NCI-H460 (cell line): ENCODE data around the gene NUTM2G. TPM values are rescaled to one million over a fixed set of nuclear protein-coding genes. Genes with fewer than 3 reads are reported as not detected.
"Not testable (repeated sequence)": the region's sequence is repeated elsewhere in the genome, so short reads cannot be mapped to it uniquely, and the experiment has no call there.

Experiments used
- DNase-seq: peaks from one replicate; pipeline ENCODE4 v3.0.0-alpha.2; 2016; ENCODE audit warnings: low read depth; ENCODE audit errors: extremely low read depth
- polyA plus RNA-seq: library from polyadenylated mRNA; depleted of rRNA; stranded (reverse); fragments of >200 nt; gene quantifications from 2 replicates; pipeline ENCODE4 v1.2.3, GENCODE V29; 2014; cell fraction: nucleus; rRNA removed
- total RNA-seq: library from RNA; depleted of rRNA; stranded (reverse); fragments of >200 nt; shearing (Covaris generic); gene quantifications from 2 replicates; pipeline ENCODE4 v1.2.3, GENCODE V29; 2014; rRNA removed

The NUTM2G gene, protein sequence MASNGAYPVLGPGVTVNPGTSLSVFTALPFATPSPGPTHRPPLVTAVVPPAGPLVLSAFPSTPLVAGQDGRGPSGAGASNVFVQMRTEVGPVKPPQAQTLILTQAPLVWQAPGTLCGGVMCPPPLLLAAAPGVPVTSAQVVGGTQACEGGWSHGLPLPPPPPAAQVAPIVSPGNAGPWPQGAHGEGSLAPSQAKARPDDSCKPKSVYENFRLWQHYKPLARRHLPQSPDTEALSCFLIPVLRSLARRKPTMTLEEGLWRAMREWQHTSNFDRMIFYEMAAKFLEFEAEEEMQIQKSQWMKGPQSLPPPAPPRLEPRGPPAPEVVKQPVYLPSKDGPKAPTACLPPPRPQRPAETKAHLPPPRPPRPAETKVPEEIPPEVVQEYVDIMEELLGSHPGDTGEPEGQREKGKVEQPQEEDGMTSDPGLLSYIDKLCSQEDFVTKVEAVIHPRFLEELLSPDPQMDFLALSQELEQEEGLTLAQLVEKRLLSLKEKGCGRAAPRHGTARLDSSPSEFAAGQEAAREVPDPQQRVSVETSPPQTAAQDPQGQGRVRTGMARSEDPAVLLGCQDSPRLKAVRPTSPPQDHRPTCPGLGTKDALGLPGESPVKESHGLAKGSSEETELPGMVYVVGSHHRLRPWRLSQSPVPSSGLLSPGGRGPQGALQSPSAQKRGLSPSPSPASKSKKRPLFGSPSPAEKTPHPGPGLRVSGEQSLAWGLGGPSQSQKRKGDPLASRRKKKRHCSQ
- not detected in 2 replicates for total RNA-seq
- not detected in 2 replicates for polyA plus RNA-seq

DNA sequence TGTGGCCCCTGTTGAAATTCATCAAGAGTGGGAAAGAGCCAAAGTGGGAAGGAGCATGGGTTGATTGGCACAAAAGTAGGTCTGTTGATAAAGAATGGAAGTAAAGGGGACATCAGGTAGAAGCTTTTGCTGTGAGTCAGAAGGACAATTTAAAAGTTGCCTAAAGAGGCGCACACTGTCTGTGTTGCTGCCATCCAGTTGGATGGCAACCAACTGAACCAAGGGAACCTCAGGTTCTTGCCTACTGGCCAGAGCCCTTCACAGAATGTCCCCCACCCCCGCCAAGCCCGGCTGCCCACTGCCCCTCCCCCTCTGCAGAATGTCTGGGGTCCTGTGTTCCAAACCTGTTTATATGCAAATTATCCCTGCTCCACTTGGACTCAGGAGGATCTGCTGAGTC is at the start of gene NUTM2G:
NUTM2G (plus strand) TSS at position 301 of the 400 bp plus-strand sequence. CDS start 182 bp downstream, outside the sequence.
- DNase-seq = not testable (repeated sequence)

DNA sequence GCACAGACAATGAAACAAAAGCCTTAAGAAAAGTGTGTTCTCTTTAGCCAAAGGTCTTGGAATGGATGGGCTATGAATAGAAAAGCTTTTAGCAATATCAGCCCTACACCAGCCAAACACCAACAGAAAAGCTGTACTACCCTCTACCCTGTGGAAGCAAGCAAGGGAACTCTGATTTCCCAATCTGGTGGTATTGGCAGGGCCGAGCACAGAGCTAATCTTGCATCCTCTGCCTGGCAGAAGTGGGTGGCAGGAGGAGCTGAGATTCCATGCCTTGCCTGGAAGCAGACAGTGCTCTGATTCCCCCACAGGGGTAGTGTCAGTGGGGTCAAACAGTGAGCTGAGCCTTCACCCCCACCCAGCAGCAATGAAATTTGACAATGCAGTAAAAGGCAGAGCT is 44.7 kb upstream of the NUTM2G start:
- DNase-seq = no peak

DNA sequence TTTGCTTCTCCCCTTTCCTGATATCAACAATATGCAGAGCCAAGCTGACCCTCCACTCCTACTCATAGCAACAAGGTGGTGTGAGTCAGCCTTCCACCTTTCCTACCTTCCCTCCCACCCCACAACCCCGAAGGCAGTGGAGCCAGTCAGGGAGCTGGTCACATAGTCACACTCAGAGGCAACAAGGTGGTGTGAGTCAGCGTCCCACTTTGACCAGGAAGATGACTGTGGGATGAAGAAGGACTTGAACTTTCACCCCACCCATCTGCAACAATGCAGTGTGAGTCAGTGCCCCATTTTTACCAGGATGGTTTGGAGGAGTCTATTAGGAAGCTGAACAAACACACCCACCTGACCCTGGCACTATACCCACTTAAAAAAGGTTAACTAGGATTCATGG is 44.2 kb upstream of the NUTM2G start:
- no peak for DNase-seq

DNA sequence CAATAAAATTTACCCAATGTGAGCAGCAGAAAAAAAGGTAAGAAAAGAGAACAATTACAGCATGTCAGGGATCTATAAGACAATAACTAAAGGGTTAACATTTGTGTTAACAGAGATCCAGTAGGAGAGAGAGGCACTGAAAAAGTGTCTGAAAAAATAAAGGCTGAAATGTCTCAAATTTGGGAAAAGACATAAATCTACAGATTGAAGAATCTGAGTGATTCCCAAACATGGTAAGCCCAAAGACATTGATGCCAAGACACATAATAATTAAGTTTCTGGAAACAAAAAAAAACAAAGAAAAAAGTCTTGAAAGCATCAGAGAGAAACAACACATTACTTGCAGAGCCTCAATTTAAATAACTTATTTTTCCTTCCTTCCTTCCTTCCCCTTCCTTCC is 43.2 kb upstream of the NUTM2G start:
- no peak for DNase-seq

DNA sequence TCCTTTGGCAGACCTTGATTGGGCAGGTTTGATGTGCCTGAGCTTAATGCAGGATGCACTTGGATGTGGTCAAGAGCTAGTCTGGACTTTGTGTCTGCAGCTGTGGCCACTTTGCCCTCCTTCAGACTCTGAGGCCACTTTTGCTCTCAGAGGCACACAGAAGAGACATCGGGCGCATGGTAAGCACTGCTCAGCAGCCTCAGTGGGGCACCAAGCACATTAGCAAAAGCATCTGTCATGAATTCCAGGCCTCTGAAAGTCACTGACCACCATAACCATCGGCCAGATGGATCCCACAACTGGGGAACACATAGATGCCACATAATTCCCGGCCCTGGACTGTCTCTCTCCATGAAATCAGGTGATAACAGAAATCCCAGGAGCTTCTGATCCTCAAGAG is 40.1 kb upstream of the NUTM2G start:
- no peak for DNase-seq

DNA sequence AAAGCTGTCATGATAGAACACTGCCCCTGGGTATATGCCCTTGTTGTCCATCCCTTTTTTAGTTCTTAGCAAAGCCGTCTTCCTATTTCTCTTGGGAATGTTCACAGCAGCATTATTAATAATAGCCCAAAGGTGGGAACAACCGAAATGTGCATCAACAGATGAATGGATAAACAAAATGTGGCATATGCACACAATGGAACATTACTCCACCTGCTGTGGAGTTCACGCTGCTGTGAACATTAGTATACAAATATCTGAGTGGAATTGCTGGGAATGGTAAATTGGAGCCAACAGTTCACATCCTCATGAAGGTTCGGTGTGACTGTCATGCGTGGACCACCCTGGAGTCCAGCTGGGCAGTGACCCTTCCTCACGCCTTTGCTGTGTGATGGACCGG is 36.5 kb upstream of the NUTM2G start:
- DNase-seq = no peak

DNA sequence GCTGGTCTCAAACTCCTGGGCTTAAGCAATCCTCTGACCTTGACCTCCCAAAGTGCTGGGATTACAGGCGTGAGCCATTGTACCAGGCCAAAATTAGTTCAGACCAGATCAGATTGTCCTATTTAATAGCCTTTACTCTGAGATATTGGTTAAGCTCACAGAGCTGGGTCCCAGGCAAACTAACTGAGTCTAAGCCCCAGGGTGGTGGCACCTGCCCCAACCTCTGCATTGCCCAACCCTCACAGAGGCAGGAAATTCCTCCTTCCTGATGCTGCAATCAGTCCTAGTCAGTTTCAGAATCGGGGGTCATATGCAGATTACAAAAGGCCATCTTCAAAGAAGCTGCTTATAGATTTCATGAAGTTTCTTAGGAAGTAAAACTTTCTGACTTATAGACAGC is 28.6 kb upstream of the NUTM2G start:
- DNase-seq = not testable (repeated sequence)

DNA sequence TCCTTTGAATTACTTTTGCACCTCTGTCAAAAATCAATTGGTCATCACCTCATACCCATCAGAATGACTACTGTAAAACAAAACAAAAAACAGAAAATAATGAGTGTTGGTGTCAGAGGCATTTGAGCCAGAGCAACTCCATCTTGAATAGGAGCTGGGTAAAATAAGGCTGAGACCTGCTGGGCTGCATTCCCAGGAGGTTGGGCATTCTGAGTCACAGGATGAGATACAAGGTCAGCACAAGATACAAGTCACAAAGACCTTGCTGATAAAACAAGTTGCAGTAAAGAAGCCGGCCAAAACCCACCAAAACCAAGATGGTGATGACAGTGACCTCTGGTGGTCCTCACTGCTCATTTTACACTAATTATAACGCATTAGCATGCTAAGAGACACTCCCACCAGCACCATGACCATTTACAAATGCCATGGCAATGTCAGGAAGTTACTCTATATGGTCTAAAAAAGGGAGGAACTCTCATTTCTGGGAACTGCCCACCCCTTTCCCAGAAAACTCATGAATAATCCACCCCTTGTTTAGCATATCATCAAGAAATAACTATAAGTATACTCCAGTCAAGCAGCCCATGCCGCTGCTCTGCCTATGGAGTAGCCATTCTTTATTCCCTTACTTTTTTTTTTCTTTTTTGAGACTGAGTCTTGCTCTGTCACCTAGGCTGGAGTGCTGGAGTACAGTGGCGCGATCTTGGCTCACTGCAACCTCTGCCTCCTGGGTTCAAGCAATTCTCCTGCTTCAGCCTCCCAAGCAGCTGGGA is 23.5 kb upstream of the NUTM2G start:
- not testable (repeated sequence) for DNase-seq

DNA sequence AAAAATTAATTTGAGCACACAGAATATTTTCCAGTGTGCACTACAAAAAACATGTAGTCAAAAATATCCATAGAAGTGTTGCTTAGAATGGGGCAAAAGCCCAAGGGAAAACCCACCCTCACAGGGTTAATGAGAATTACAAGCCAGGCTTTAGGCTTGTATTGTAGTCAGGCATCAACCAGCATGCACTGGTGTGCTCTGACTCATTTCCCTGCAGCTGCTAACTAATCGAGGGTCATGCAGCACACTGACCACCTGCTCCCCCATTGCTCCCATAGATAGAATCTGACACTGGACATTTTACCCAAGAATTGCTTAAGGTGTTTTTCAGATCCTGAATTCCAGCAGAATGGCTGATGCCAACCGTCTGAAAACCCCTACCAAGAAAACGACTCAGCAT is 20.2 kb upstream of the NUTM2G start:
- not testable (repeated sequence) for DNase-seq

DNA sequence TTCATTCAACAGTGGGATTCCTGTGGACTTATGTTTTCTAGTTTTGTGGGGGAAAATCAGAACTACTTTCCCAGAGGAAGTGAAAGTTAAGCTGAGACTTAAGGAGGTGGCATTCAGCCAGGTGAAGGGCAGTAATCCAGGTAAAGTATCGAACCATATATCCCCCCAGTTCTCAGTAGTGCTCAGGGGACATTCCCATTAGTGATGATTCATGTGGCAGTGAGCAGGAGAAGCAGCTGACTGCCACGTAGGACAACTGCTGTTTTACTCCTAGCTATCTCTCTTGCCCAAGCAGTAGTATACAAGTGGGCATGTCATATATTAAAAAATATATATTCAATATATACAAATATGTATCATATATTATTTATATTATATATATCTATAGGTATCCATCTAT is 13.1 kb upstream of the NUTM2G start:
- not testable (repeated sequence) for DNase-seq

DNA sequence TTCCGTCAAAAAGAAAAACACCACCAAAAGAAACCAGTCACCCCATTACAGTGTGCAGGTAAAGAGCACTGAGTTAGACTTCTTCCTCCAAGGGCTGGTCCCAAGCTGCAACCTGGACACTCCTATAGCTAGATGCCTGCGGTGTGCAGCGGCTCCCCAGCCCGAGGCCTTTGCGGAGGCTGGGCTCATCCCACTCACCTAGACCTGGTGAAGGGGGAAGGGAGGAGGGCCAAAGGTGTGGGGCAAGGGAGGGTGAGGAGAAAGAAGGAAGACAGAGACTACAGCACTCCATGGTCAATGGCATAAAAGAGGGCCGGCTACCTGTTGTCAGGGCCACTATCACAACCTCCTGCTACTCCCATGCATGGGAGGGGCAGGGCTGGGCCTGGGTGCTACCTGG is 12.1 kb upstream of the NUTM2G start:
- not testable (repeated sequence) for DNase-seq

DNA sequence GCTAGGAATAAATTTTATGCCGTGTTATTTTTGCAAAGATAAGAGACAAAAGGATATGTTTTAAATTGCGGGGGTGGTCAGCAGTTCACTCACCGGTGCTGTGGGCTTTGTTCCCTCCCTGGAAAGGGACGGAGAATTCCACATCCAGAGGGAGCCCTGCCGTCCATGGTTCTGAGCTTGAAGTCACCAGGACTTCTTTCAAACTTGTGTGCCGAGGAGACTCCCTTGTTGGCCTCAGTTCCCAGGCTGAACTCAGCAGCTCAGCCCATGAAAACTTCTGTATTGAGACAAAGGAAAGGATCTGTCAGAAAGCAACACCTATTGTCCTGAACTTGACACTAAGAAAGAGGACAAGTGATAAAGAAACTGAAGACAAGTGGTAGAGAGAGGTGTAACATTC is 10.1 kb upstream of the NUTM2G start:
- DNase-seq = not testable (repeated sequence)

DNA sequence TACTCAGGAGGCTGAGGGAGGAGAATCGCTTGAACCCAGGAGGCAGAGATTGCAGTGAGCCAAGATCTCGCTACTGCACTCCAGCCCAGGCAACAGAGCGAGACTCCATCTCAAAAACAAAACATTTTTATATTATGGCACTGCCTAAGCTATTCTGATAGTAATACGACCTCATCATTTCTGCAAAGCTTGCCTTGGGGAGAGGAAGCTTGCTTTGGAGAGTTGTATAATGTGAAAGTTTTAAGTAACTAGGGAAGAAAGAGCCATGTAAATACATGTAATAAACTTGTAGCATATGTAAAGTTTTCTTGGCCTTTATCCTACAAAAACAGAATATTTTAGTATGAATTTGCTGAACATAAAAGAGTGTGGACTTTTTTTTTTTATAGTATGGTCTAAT is 7.8 kb upstream of the NUTM2G start:
- DNase-seq = not testable (repeated sequence)

DNA sequence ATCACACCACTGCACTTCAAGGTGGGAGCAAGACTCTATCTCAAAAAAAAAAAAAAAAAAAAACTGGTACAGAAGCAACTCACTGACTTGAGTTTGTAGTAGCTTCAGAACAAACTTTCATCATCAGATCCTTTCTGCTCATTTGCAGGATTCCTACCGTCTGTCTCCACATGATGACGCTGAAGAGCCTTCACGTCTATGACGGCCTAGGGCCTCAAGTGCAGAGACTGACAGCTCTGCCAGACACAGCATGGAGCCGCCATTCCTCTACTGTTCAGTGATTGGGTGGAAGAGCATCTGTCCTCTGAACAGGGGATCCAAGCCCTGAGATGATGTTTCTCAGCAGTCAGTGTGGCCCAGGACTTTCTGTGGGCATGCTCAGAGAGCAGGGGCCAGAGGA is 3.1 kb upstream of the NUTM2G start:
- not testable (repeated sequence) for DNase-seq

DNA sequence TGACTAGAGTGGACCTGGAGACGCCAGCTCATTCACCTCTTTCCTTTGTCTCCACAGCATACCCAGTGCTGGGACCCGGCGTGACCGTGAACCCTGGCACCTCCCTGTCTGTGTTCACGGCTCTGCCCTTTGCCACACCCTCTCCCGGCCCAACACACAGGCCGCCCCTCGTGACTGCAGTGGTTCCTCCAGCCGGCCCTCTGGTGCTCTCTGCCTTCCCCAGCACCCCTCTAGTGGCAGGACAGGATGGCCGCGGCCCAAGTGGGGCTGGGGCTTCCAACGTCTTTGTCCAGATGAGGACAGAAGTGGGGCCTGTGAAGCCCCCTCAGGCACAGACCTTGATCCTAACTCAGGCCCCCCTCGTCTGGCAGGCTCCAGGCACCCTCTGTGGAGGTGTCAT is 3.0 kb downstream of the NUTM2G start:
- not testable (repeated sequence) for DNase-seq

DNA sequence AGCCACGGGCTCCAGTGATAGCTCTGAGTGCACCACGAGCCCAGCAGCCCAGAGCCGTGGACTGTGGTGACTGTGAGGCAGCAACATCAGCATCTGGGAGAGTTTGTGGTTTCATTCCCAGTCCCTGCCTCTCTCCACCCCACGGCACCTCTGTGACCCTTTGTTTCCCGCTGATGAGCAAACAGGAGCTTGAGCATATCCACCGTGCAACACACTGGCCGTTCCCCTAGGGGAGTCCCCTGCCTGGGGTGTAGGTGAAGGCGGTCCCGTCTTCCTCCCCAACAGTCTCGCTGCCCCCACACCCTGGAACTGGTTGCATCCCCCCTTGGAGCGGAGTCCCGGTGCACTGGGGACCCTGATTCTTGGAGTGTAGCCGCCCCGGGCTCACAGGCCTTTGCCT is 5.5 kb downstream of the NUTM2G start:
- DNase-seq = not testable (repeated sequence)

DNA sequence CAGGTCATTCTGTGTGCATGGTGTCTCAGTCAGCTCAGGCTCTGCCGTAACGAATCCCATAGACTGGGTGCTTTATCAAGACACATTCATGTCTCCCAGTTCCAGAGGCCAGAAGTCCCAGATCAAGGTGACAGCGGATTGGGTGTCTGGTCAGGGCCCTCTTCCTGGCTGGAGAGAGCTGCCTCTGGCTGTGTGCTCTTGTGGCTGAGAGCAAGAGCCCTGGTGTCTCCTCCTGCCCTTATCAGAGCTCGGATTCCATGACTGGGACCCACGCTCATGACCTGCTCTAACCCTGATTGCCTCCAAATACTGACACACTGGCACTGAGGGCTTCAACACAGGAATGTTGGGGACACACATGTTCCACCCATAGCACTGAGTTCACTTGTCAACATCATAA is 6.1 kb downstream of the NUTM2G start:
- not testable (repeated sequence) for DNase-seq

DNA sequence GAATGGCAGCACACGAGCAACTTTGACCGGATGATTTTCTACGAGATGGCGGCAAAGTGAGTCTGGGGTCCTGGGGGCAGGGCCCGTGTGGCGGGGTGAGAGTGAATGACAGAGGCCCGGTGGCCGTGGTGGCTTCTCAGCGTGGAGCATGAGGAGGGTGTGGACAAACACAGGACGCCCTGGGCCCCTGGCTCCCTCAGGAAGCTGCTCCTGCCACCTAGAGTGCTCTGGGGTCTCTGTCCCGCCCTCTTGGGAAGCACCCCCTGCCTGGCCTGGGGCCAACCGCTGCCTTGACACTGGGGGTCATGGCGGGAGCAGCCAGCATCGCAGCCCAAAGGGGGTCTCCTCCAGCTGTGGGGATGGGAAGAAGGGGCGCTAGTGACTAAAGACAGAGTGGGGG is 6.8 kb downstream of the NUTM2G start:
- not testable (repeated sequence) for DNase-seq

DNA sequence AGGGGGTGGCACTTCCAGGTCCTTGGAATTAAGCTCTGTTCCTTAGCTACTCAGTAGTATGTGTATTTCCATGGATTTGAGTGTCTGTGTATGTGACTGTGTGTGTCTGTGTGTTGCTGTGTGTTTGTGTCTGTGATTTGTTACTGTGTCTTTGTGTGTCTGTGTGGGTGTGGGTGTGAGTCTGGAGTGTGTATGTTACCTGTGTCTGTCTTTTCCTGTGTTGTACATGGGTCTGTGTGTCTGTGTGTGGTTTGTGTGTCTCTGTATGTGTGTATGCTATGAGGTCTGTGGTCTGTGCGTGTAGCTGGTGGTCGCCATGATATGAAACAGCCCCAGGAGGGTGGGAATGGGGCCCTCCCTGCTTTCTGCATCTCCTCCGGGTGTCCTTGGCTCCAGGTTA is 8.8 kb downstream of the NUTM2G start:
- DNase-seq = not testable (repeated sequence)

DNA sequence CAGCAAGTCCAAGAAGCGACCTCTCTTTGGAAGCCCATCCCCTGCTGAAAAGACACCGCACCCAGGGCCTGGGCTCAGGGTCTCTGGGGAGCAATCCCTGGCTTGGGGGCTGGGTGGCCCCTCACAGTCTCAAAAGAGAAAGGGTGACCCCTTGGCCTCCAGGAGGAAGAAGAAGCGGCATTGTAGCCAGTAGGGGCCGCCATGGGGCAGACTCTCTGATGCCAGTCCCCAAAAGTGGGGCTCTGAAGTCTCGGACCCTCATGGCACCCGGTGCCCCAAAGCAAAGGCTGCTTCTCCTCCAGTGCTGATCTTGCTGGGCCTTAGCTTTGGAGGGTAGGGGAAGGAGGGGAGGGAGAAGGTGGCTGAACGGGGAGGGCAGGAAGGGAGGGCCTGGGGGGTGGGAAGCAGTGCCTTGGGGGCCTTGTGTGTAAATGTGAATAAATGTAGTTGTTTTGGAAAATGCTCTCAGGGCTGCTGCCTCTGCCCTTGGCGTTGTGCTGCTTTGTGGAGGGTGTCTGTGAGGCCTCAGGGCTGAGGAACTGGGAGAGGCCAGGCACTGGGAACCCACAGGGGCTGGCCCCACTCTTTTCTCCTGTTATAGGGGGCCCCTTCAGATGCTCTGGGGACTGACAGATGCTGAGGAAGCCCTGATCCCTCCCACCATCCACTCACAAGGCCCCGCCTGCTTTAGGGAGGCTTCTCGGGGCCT is 10.5 kb downstream of the NUTM2G start:
- DNase-seq = not testable (repeated sequence)
